Mammary epithelial cell (primary cell): ENCODE data around the gene AKAP6.

Experiments used
- EZH2 ChIP-seq: IDR thresholded peaks from 2 replicates; pipeline ENCODE4 v1.6.1; 2012; ENCODE audit warnings: low read length, inconsistent platforms, borderline replicate concordance
- TF ChIP-seq, protein P1 (sequence below), 2 donors: IDR thresholded peaks in 1 of 2; conservative IDR thresholded peaks in 1 of 2; 2 replicates each; pipeline ENCODE4 v1.5.1; 2011 to 2012; ENCODE audit warnings: inconsistent platforms in 2 of 2, low read length in 2 of 2, mild to moderate bottlenecking in 2 of 2, control low read depth in 1 of 2, low read depth in 1 of 2; ENCODE audit not compliant: insufficient read depth in 1 of 2; ENCODE audit errors: extremely low read depth in 1 of 2

GRCh38 chr14:32623300-32624093, 294.4 kb downstream of the AKAP6 start:
- TF ChIP-seq, protein P1, sequence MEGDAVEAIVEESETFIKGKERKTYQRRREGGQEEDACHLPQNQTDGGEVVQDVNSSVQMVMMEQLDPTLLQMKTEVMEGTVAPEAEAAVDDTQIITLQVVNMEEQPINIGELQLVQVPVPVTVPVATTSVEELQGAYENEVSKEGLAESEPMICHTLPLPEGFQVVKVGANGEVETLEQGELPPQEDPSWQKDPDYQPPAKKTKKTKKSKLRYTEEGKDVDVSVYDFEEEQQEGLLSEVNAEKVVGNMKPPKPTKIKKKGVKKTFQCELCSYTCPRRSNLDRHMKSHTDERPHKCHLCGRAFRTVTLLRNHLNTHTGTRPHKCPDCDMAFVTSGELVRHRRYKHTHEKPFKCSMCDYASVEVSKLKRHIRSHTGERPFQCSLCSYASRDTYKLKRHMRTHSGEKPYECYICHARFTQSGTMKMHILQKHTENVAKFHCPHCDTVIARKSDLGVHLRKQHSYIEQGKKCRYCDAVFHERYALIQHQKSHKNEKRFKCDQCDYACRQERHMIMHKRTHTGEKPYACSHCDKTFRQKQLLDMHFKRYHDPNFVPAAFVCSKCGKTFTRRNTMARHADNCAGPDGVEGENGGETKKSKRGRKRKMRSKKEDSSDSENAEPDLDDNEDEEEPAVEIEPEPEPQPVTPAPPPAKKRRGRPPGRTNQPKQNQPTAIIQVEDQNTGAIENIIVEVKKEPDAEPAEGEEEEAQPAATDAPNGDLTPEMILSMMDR (conservative IDR thresholded peaks at IDR 0.05 in 1 of 2, IDR thresholded peaks at IDR 0.05 in 1 of 2; ENCODE audit: extremely low read depth in 1 of 2, insufficient read depth in 1 of 2, low read depth in 1 of 2, low read length in 2 of 2) = no peak
- TF ChIP-seq EZH2 = no peak
